ENCODE data around the gene DYNLT5. TPM values are rescaled to one million over a fixed set of nuclear protein-coding genes. Genes with fewer than 3 reads are reported as not detected.

Gene DYNLT5
- total RNA-seq, 1 experiment from 2014 or later: 0.83 TPM

DNA sequence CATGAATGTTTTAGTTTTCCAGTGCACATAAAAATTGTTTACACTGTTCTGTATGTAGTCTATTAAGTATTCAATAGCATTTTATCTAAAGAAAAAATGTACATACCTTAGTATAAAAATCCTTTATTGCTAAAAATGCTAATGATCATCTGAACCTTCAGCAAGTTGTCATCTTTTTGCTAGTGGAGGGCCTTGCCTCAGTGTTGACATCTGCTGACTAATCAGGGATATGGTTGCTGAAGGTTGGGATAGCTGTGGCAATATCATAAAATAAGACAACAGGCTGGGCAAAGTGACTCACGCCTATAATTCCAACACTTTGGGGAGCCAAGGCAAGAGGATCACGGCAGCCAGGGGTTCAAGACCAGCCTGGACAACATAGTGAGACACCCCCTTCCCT, 9.0 kb downstream of the DYNLT5 start:
- H3K9ac ChIP-seq (ENCODE audit: extremely low read depth, insufficient read length, low read length): no peak overlapping the region
- H2BK15ac ChIP-seq (ENCODE audit: low read depth, low read length): no peak overlapping the region
- no peak overlapping the region for H2BK120ac ChIP-seq (ENCODE audit: low read depth, low read length, poor library complexity, severe bottlenecking)
- H2AK5ac ChIP-seq (ENCODE audit: insufficient read length, low read length): no peak overlapping the region
- no peaks in the 10 kb centered on the region for H3K79me1 ChIP-seq (ENCODE audit: insufficient read depth, low read depth, low read length, poor library complexity, severe bottlenecking)
- no peaks in the 10 kb centered on the region for H4K20me1 ChIP-seq (ENCODE audit: control insufficient read depth, insufficient read depth, insufficient read length)
- no peaks in the 10 kb centered on the region; a peak in 1 of 7 replicates for H3K36me3 Mint-ChIP-seq (ENCODE audit: insufficient read depth in 1 of 3, low read depth in 3 of 3)
- no peak for DNase-seq
- H3K4me1 ChIP-seq (ENCODE audit: insufficient read depth, low read length): no peaks in the 10 kb centered on the region
- no peak overlapping the region for H4K91ac ChIP-seq (ENCODE audit: insufficient read length, low read depth, low read length)
- H3K9me3 ChIP-seq (ENCODE audit: control insufficient read depth, low read depth, low read length): no peaks in the 10 kb centered on the region
- H4K5ac ChIP-seq (ENCODE audit: insufficient read length, low read depth, low read length): no peak overlapping the region
- no peak overlapping the region for H2BK20ac ChIP-seq (ENCODE audit: low read depth, low read length, poor library complexity, severe bottlenecking)
- H2BK5ac ChIP-seq (ENCODE audit: insufficient read length, low read length): no peak overlapping the region
- H3K27ac Mint-ChIP-seq: no peak overlapping the region
- H2BK12ac ChIP-seq (ENCODE audit: insufficient read length, low read depth, low read length): no peak overlapping the region
- no CpG with 5 or more reads among the region's 2 CpGs for WGBS (ENCODE audit: extremely low coverage, insufficient read length, low lambda C conversion rate)
- no peaks in the 10 kb centered on the region for H3K79me2 ChIP-seq (ENCODE audit: insufficient read depth, low read length)
- no peaks in the 10 kb centered on the region for H3K23me2 ChIP-seq (ENCODE audit: insufficient read length, low read depth, low read length, poor library complexity, severe bottlenecking)
- H3T11ph ChIP-seq (ENCODE audit: low read length): no peak overlapping the region
- H3K56ac ChIP-seq (ENCODE audit: insufficient read length, low read depth, low read length): no peak overlapping the region
- H3K4me3 Mint-ChIP-seq: no peak overlapping the region
- H3K4me2 ChIP-seq (ENCODE audit: insufficient read depth, insufficient read length, low read length): no peak overlapping the region
- no peak overlapping the region for H3K27ac ChIP-seq (ENCODE audit: insufficient read length, low read depth, low read length)
- H3K27me3 ChIP-seq (ENCODE audit: insufficient read depth, low read length): no peaks in the 10 kb centered on the region
- no peak overlapping the region for H3K18ac ChIP-seq (ENCODE audit: insufficient read length, low read depth, low read length)
- no peaks in the 10 kb centered on the region for H3K27me3 Mint-ChIP-seq (ENCODE audit: low read depth)
- TF ChIP-seq CTCF (conservative IDR thresholded peaks at IDR 0.05): no peak
- H3K9me3 Mint-ChIP-seq: peaks cover 2 to 5% of the 10 kb centered on the region in 2 experiments; a peak in 3 of 5 replicates
- no peak overlapping the region for H2AFZ ChIP-seq (ENCODE audit: low read length)
- no peak overlapping the region for H4K8ac ChIP-seq (replicated peaks; ENCODE audit: insufficient read length, low read depth, low read length)
- no peak overlapping the region for H3K23ac ChIP-seq (ENCODE audit: insufficient read length, low read depth, low read length)
- no peak overlapping the region for H3K14ac ChIP-seq (ENCODE audit: insufficient read depth, low read length)
- no peak overlapping the region for H3K4ac ChIP-seq (ENCODE audit: low read depth, low read length)
- H3K4me1 Mint-ChIP-seq: no peaks in the 10 kb centered on the region
